ENCODE measurements around the gene ERG.

ERG gene

DNA sequence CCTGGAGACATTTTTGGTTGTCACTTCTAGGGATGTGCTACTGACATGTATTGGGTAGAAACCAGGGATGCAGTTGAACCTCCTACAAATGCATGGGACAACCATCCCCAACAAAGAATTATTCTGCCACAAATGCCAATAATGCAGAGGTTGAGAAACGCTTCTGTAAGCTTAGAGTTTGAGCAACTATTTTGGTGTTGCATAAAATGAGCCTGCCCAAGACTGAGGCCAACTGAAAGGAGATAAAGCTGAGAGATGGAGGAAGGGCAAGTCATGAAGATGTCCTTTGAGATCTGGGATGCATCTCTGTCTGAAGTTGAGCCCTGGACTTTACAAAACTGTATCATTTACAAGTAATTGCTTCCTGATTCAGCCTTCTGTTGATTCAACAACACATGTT lies 134.6 kb downstream of the ERG start:
- H3K4me3 ChIP-seq (ENCODE audit: low read depth, low read length): no peak overlapping the region
- no peak overlapping the region for H3K9ac ChIP-seq (ENCODE audit: low read depth, low read length)
- no peaks in the 10 kb centered on the region for H3K4me1 ChIP-seq (ENCODE audit: control insufficient read depth, insufficient read depth, low read length)
- H3K27me3 ChIP-seq (ENCODE audit: control insufficient read depth, insufficient read depth, low read length): no peaks in the 10 kb centered on the region
- no peaks in the 10 kb centered on the region for H3K36me3 ChIP-seq (ENCODE audit: control insufficient read depth, insufficient read depth, low read length)
- H3K9me3 ChIP-seq (ENCODE audit: control insufficient read depth, insufficient read depth, low read length): no peaks in the 10 kb centered on the region

DNA sequence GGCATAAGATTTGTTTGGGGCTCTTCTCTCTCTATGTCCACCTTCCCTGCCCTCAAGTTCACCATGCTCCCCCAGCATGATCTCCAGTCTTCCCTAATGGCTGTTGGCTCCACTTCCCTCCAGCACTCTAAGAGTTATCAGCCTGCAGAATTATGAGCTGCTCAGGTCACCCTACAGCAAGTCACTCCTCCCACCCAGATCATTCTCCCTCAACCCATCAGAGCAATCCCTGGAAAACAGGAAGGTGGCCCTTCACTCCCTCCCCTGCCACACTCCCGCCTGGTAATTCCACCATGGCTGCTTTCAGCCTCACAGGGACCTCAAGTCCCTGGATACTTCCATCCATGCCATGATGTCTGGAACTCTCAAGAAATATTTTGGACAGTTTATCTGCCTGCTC lies 137.0 kb downstream of the ERG start:
- Histone ChIP-seq H3K9ac (ENCODE audit: low read depth, low read length) (no peak overlapping the region), H3K36me3 (ENCODE audit: control insufficient read depth, insufficient read depth, low read length) (no peaks in the 10 kb centered on the region), H3K4me3 (ENCODE audit: low read depth, low read length) (no peak overlapping the region), H3K27me3 (ENCODE audit: control insufficient read depth, insufficient read depth, low read length) (no peaks in the 10 kb centered on the region), H3K4me1 (ENCODE audit: control insufficient read depth, insufficient read depth, low read length) (peaks cover 2% of the 10 kb centered on the region), H3K9me3 (ENCODE audit: control insufficient read depth, insufficient read depth, low read length) (no peaks in the 10 kb centered on the region)

DNA sequence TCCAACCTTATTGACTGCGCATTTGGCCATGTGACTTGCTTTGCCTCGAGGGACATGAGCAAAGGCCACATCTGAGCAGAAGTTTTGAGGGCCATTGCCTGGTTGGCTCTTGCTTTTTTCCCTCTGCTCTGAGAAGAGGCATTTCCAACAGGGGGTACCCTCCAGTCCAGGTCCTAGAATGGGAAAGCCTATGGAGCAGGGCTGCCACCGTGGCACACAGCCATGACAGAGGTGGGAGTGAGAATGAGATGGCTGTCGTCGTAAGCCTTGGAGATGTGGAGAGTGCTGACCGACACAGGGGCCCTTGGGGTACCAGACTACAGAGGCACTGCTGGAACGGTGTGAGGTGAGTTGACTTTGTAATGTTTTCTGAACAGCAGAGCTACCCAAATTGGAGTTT lies 138.4 kb downstream of the ERG start:
- H3K9me3 ChIP-seq (ENCODE audit: control insufficient read depth, insufficient read depth, low read length): no peaks in the 10 kb centered on the region
- H3K27me3 ChIP-seq (ENCODE audit: control insufficient read depth, insufficient read depth, low read length): peaks cover 6% of the 10 kb centered on the region
- H3K36me3 ChIP-seq (ENCODE audit: control insufficient read depth, insufficient read depth, low read length): no peaks in the 10 kb centered on the region

DNA sequence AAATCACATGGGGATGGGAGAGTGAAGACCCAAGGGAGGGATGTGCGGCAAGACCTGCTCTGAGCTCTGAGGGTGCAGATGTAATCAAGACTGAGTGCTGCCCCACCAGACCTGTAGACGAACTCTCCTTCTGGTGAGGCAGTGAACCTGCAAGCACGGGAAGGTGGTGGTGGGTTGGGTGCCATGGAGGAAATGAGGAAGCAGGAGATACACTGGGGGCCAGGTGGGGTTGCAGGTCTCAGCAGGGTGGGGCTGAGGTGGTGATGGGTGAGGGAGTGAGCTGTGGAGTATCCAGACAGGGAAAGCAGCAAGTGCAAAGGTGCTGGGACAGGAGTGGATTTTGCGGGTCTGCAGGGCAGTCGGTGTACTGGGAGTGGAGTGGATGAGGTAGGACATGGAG lies 139.2 kb downstream of the ERG start:
- Histone ChIP-seq H3K36me3 (ENCODE audit: control insufficient read depth, insufficient read depth, low read length) (no peaks in the 10 kb centered on the region), H3K9me3 (ENCODE audit: control insufficient read depth, insufficient read depth, low read length) (no peaks in the 10 kb centered on the region), H3K9ac (ENCODE audit: low read depth, low read length) (no peak overlapping the region), H3K4me3 (ENCODE audit: low read depth, low read length) (no peak overlapping the region), H3K27me3 (ENCODE audit: control insufficient read depth, insufficient read depth, low read length) (peaks cover 6% of the 10 kb centered on the region), H3K4me1 (ENCODE audit: control insufficient read depth, insufficient read depth, low read length) (peaks cover 2% of the 10 kb centered on the region)

More for the DNA sequence above, 138.4 kb downstream of the ERG start:
- no peak overlapping the region for H3K9ac ChIP-seq (ENCODE audit: low read depth, low read length)
- H3K4me1 ChIP-seq (ENCODE audit: control insufficient read depth, insufficient read depth, low read length): peaks cover 2% of the 10 kb centered on the region
- H3K4me3 ChIP-seq (ENCODE audit: low read depth, low read length): no peak overlapping the region

DNA sequence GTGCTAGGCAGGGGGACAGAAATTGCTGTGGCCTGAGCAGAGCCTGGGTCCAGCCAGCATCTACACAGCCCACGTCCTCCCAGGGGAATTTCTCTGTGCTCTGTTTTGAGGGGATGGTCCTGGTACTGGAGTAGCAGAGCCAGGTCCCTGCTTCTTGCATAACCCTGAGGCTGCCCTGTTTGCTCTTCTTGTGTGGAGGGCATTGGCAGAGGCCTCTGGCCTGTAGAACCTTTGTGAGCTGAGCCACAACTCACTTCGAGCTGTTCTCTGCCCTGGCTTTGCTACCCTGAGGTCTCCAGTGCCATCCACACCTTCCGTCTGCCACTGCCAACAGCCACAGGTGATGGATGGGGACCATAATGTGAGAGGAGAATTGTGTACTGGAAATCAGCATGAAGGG lies 139.6 kb downstream of the ERG start:
- Histone ChIP-seq H3K36me3 (ENCODE audit: control insufficient read depth, insufficient read depth, low read length) (no peaks in the 10 kb centered on the region), H3K27me3 (ENCODE audit: control insufficient read depth, insufficient read depth, low read length) (peaks cover 6% of the 10 kb centered on the region), H3K9ac (ENCODE audit: low read depth, low read length) (no peak overlapping the region), H3K9me3 (ENCODE audit: control insufficient read depth, insufficient read depth, low read length) (no peaks in the 10 kb centered on the region), H3K4me3 (ENCODE audit: low read depth, low read length) (no peak overlapping the region), H3K4me1 (ENCODE audit: control insufficient read depth, insufficient read depth, low read length) (peaks cover 2% of the 10 kb centered on the region)

DNA sequence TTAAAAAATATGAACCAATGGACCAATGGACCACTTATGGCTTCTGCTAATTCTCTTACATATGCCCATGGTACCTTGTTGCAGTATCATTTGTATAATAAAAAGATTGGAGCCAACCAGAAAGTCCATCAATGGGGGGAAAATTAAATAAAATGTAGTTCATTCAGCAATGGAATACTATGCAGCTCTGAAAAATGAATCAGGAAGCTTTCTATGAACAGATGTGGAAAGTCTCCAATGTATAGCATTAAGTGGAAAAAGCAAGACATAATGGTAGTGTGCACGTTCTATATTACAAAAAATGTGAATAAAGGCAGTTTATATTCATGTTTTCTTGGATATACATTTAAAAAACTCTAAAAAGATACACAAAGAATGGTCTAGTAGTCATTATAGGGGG lies 140.2 kb downstream of the ERG start:
- Histone ChIP-seq H3K36me3 (ENCODE audit: control insufficient read depth, insufficient read depth, low read length) (no peaks in the 10 kb centered on the region), H3K4me1 (ENCODE audit: control insufficient read depth, insufficient read depth, low read length) (peaks cover 2% of the 10 kb centered on the region), H3K9ac (ENCODE audit: low read depth, low read length) (no peak overlapping the region), H3K9me3 (ENCODE audit: control insufficient read depth, insufficient read depth, low read length) (no peaks in the 10 kb centered on the region), H3K4me3 (ENCODE audit: low read depth, low read length) (no peak overlapping the region), H3K27me3 (ENCODE audit: control insufficient read depth, insufficient read depth, low read length) (peaks cover 6% of the 10 kb centered on the region)

DNA sequence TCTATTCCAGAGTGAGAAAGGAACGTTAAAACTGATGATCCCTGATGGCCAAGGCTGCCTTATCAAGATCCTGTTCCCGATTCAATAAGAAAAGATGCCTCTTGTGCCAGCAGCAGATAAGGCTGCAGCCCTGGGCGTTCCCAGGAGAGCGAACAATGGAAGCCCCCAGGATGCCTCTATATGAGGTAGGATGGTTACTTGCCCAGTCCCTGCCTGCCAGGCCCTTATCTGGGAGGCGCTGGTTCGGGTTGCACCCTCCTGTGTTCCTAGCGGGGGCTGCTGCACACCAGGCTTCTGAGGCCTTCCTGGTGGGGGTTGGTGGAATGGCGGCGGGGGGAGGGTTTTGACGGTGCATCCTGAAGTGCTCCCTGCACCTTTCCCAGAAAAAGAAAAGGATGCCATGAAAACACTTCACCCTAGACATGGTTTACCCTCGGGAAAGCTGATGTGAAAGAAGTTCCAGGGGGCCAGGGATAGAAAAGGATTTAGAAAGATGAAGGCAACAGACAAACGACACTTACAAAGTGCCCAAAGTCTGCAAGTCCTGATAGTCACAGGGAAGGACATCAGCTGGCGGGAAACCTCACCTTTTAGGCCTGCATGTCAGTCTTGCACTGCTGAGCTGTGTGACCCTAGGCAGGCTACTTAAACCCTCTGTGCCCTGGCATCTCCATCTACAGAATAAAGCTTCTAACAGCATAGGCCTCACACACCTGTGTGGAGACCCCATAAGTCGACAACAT lies 141.2 kb downstream of the ERG start:
- H3K9me3 ChIP-seq (ENCODE audit: control insufficient read depth, insufficient read depth, low read length): no peaks in the 10 kb centered on the region
- H3K4me3 ChIP-seq (ENCODE audit: low read depth, low read length): no peak overlapping the region
- H3K4me1 ChIP-seq (ENCODE audit: control insufficient read depth, insufficient read depth, low read length): peaks cover 5% of the 10 kb centered on the region
- H3K9ac ChIP-seq (ENCODE audit: low read depth, low read length): no peak overlapping the region
- H3K36me3 ChIP-seq (ENCODE audit: control insufficient read depth, insufficient read depth, low read length): no peaks in the 10 kb centered on the region
- peaks cover 9% of the 10 kb centered on the region for H3K27me3 ChIP-seq (ENCODE audit: control insufficient read depth, insufficient read depth, low read length)

DNA sequence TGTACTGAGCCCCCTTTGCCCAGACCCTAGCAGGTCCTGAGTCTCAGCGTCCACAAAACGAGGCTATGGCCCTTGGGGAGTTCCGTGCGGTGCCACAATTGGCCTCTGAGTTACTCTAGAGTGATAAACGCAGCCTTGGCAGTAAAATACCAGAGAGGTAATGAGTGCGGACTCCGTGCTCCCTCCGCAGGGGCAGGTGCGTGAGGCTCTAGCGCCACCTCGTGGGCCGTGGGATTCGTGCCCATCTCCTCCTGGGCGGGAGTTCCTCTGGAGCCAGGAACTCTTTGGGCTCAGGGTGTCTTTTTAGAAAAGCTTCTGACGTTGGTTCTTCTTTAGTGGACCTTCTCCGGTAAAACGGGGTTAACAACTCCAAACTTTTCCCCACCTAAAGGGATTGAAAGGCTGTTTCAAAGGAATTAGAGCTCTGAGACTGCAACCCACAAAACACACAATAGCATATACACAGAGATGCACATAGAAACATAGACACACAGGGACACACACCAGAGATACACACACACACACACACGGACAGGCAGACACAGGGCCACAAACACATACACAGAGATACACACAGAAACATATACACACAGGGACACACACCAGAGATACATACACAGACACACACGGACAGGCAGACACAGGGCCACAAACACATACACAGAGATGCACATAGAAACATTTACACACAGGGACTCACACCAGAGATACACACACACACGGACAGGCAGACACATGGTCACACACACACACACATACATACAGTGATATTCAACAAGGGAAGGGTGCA lies 142.1 kb downstream of the ERG start:
- Histone ChIP-seq H3K4me3 (ENCODE audit: low read depth, low read length) (no peak overlapping the region), H3K36me3 (ENCODE audit: control insufficient read depth, insufficient read depth, low read length) (no peaks in the 10 kb centered on the region), H3K9me3 (ENCODE audit: control insufficient read depth, insufficient read depth, low read length) (no peaks in the 10 kb centered on the region), H3K27me3 (ENCODE audit: control insufficient read depth, insufficient read depth, low read length) (peaks cover 13% of the 10 kb centered on the region), H3K9ac (ENCODE audit: low read depth, low read length) (no peak overlapping the region), H3K4me1 (ENCODE audit: control insufficient read depth, insufficient read depth, low read length) (peaks cover 10% of the 10 kb centered on the region)

DNA sequence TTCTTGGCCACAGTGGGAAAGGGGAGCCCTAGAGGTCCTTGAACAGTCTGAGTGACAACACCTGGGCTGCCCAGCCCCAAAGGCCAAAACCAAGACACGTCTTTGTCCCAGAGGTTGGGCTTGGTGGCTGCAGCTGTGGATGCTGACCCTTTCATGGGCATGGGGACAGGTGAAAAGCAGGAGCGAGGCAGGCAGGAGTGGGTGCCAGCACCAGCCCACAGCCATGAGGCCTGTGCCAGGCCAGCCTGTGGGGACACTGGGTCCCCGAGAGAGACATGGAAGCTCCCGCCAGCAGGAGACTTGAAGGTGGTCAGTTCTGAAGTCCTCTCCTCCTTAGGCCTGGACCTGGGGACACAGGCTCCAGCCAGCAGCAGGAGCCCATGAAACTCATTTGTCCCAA lies 142.9 kb downstream of the ERG start:
- H3K9me3 ChIP-seq (ENCODE audit: control insufficient read depth, insufficient read depth, low read length): no peaks in the 10 kb centered on the region
- no peak overlapping the region for H3K9ac ChIP-seq (ENCODE audit: low read depth, low read length)
- H3K27me3 ChIP-seq (ENCODE audit: control insufficient read depth, insufficient read depth, low read length): peaks cover 13% of the 10 kb centered on the region
- H3K4me3 ChIP-seq (ENCODE audit: low read depth, low read length): no peak overlapping the region
- no peaks in the 10 kb centered on the region for H3K36me3 ChIP-seq (ENCODE audit: control insufficient read depth, insufficient read depth, low read length)
- H3K4me1 ChIP-seq (ENCODE audit: control insufficient read depth, insufficient read depth, low read length): peaks cover 10% of the 10 kb centered on the region

DNA sequence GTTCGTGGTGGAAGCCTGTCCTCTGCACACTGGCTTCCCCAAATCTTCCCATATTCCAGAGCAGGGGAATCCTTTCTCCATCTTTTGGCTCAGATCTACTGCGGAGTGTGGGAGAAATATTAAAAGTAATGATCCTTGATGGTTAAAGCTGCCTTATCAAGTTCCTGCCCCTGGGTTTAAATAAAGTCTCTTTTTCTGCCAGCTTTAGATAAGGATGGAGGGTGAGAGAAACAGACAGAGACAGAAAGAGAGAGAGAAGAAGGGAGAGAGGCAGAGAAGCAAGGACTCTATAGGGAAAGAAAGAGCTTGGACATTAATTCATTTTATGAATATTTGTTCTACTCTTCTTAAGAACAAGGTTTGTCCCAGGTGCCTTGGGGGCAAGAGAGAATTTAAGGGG lies 143.5 kb downstream of the ERG start:
- H3K9ac ChIP-seq (ENCODE audit: low read depth, low read length): no peak overlapping the region
- H3K4me1 ChIP-seq (ENCODE audit: control insufficient read depth, insufficient read depth, low read length): peaks cover 10% of the 10 kb centered on the region
- no peak overlapping the region for H3K4me3 ChIP-seq (ENCODE audit: low read depth, low read length)
- no peaks in the 10 kb centered on the region for H3K9me3 ChIP-seq (ENCODE audit: control insufficient read depth, insufficient read depth, low read length)
- no peaks in the 10 kb centered on the region for H3K36me3 ChIP-seq (ENCODE audit: control insufficient read depth, insufficient read depth, low read length)
- peaks cover 13% of the 10 kb centered on the region for H3K27me3 ChIP-seq (ENCODE audit: control insufficient read depth, insufficient read depth, low read length)

DNA sequence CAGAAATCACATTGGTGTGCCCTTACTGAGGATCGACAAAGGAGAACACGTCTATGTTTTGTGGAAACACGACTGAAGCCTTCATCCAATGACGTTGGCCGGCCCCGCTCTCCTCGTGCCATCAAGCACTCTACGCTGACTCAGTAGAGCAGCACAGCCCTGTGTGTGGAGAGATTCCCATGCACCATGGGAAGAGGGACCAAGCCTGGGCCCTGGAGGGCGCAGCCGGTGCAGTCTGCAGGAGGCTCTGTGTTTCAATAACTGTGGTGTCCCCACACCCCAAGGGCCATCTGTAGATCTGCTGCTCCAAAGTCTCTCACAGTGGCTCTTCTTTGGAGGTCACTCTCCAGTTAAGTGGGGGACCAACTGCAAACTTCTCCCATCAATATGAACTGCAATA lies 144.0 kb downstream of the ERG start:
- Histone ChIP-seq H3K36me3 (ENCODE audit: control insufficient read depth, insufficient read depth, low read length) (no peaks in the 10 kb centered on the region), H3K9me3 (ENCODE audit: control insufficient read depth, insufficient read depth, low read length) (no peaks in the 10 kb centered on the region), H3K4me3 (ENCODE audit: low read depth, low read length) (no peak overlapping the region), H3K9ac (ENCODE audit: low read depth, low read length) (no peak overlapping the region), H3K27me3 (ENCODE audit: control insufficient read depth, insufficient read depth, low read length) (peaks cover 13% of the 10 kb centered on the region), H3K4me1 (ENCODE audit: control insufficient read depth, insufficient read depth, low read length) (peaks cover 10% of the 10 kb centered on the region)
